GM12873 (cell line): Measurements from ENCODE around the gene ATP11A.

ENCODE experiments used
- TF ChIP-seq, protein P1 (sequence below): IDR thresholded peaks from 2 replicates; pipeline ENCODE4 v1.5.1; 2012; ENCODE audit warnings: low read depth, mild to moderate bottlenecking, moderate library complexity, low read length, control low read depth; ENCODE audit not compliant: insufficient read depth; ENCODE audit errors: missing control alignments

The ATP11A gene

GRCh38 chr13:112727581-112727980 lies 37.7 kb downstream of the ATP11A start:
- TF ChIP-seq, protein P1, sequence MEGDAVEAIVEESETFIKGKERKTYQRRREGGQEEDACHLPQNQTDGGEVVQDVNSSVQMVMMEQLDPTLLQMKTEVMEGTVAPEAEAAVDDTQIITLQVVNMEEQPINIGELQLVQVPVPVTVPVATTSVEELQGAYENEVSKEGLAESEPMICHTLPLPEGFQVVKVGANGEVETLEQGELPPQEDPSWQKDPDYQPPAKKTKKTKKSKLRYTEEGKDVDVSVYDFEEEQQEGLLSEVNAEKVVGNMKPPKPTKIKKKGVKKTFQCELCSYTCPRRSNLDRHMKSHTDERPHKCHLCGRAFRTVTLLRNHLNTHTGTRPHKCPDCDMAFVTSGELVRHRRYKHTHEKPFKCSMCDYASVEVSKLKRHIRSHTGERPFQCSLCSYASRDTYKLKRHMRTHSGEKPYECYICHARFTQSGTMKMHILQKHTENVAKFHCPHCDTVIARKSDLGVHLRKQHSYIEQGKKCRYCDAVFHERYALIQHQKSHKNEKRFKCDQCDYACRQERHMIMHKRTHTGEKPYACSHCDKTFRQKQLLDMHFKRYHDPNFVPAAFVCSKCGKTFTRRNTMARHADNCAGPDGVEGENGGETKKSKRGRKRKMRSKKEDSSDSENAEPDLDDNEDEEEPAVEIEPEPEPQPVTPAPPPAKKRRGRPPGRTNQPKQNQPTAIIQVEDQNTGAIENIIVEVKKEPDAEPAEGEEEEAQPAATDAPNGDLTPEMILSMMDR, result no peak

GRCh38 chr13:112728375-112729126 lies 38.7 kb downstream of the ATP11A start:
- TF ChIP-seq, protein P1, result no peak

- TF ChIP-seq, protein P1, result no peak
These were observed 39.6 kb downstream of the ATP11A start for GRCh38 chr13:112729408-112729807.

DNA sequence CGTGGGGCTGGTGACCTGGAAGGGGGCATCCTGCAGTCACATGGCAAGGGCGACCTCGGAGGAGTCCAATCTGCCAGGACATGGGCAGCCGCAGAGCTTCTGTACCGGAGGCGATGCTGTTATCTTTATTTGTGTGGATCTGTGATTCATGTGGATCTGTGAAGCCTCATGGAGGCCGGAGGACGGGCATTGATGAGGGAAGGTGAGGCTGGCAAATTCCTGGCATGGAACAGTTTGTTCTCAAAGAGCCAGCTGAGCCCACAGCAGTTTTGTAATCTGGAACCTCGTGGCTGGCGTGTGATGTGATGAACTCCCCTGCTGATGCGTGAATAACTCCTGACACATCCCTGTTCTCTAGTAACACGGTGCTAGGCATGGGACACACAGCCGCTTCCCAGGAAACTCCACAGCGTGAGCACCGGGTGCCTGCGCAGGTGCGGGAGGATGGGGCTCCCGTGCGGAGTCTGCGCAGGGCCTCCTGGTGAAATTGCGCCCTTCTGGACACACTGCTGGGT lies 40.4 kb downstream of the ATP11A start:
- TF ChIP-seq, protein P1, result no peak

GRCh38 chr13:112731667-112732616 lies 42.1 kb downstream of the ATP11A start:
- TF ChIP-seq, protein P1, result no peak

DNA sequence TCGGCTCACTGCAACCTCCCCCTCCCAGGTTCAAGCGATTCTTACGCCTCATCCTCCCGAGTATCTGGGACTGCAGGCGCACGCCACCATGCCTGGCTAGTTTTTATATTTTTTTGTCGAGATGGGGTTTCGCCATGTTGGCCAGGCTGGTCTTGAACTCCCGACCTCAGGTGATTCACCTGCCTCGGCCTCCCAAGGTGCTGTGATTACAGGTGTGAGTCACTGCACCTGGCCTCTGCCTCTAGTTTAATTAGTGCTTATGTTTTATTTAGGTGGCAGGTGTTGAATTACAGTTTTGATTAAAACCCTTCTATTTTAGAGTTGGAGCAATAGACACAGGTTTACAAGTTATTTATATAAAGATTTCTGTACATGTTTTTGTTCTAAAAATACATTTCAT lies 42.8 kb downstream of the ATP11A start:
- TF ChIP-seq, protein P1, result no peak

DNA sequence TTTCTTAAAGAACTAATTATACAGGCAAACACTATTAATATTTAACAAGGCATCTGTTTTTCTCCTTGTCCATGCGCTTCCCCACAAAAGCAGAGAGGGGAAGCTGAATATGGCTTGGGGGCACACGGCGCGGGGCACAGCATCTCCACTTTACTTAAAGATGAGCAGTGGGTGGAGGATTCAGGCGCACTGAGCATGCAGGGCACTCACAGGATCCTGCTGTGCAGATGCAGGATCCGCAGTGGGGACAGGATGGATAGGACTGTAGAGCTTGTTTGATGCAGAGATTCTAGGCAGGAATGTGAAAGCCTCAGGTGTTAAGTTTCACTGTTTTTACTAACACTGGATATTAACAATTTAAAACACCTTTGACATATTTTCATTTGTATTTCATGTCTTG lies 43.3 kb downstream of the ATP11A start:
- TF ChIP-seq, protein P1, result no peak
